ENCODE results near the gene ANKLE2. TPM values are rescaled to one million over a fixed set of nuclear protein-coding genes. Genes with fewer than 3 reads are reported as not detected.
"Not testable (repeated sequence)": the region's sequence is repeated elsewhere in the genome, so short reads cannot be mapped to it uniquely, and the experiment has no call there.

The ANKLE2 gene
- total and polyA plus RNA-seq, 2 of the 8 experiments (the other 6 are each of a cell fraction or from before 2014, with no cell fraction given): 41.0 to 64.9 TPM

- H3K9me3 ChIP-seq (ENCODE audit: insufficient read depth in 2 of 2, low read depth in 1 of 2, low read length in 1 of 2); H3K79me1 ChIP-seq (ENCODE audit: low read depth, low read length); H2BK12ac ChIP-seq (ENCODE audit: low read depth, low read length); H3K23me2 ChIP-seq (ENCODE audit: low read depth, low read length); H2BK5ac ChIP-seq (ENCODE audit: low read depth, low read length); H4K5ac ChIP-seq (ENCODE audit: insufficient read length, low read depth, low read length); H2BK120ac ChIP-seq (replicated peaks; ENCODE audit: low read depth, low read length); H3K4ac ChIP-seq (replicated peaks; ENCODE audit: insufficient read length, low read depth, low read length); H3K4me1 ChIP-seq (replicated peaks in 1 of 4; ENCODE audit: control insufficient read depth in 3 of 4, insufficient read depth in 4 of 4, low read length in 3 of 4); H3K14ac ChIP-seq (ENCODE audit: insufficient read length); H2BK20ac ChIP-seq (ENCODE audit: low read length); H2AFZ ChIP-seq (ENCODE audit: low read length); H3K27me3 ChIP-seq (replicated peaks in 1 of 4; ENCODE audit: control insufficient read depth in 3 of 4, extremely low read depth in 1 of 4, insufficient read depth in 3 of 4, low read length in 3 of 4); H4K91ac ChIP-seq (replicated peaks; ENCODE audit: insufficient read length, low read length); H3K18ac ChIP-seq (ENCODE audit: extremely low read depth, low read length); H2AK5ac ChIP-seq (ENCODE audit: low read depth, low read length); H3K56ac ChIP-seq (replicated peaks; ENCODE audit: insufficient read length, low read depth, low read length); FAIRE-seq; H3K9ac ChIP-seq (replicated peaks in 1 of 4; ENCODE audit: extremely low read depth in 1 of 4, low read depth in 3 of 4, low read length in 3 of 4); H4K8ac ChIP-seq (ENCODE audit: extremely low read depth, insufficient read depth, low read length); H3K4me2 ChIP-seq (ENCODE audit: insufficient read depth in 1 of 2, low read depth in 2 of 2, low read length in 2 of 2); DNase-seq (ENCODE audit: low read depth in 1 of 2, low spot score in 2 of 2); H3K79me2 ChIP-seq (ENCODE audit: control insufficient read depth in 1 of 2, insufficient read depth in 2 of 2, low read length in 2 of 2); H3K27ac ChIP-seq (ENCODE audit: low read depth, low read length); H3K23ac ChIP-seq (ENCODE audit: insufficient read length); H3K4me3 ChIP-seq (ENCODE audit: extremely low read depth in 1 of 4, insufficient read depth in 2 of 4, low read depth in 3 of 4, low read length in 4 of 4); H2BK15ac ChIP-seq (ENCODE audit: low read length): not testable (repeated sequence)
- 80% methylated on average over 2 of the region's 2 CpGs; no CpG with 5 or more reads in 1 of the 2 experiments for WGBS, 2 experiments (ENCODE audit: extremely low coverage in 1 of 2, insufficient coverage in 1 of 2, insufficient read length in 1 of 2, insufficient replicate concordance in 2 of 2, low coverage in 1 of 2, low lambda C conversion rate in 2 of 2, missing lambda C conversion rate in 1 of 2)
- H4K20me1 ChIP-seq (replicated peaks in 1 of 2; ENCODE audit: control insufficient read depth in 1 of 2, insufficient read depth in 2 of 2, low read length in 2 of 2): peaks cover 0 to 12% of the 10 kb centered on the region in 2 experiments
- CTCF ChIA-PET (ENCODE audit: partially characterized antibody): interaction anchor here (0.7 kb wide), 1 partner anchor 23 kb away, joined by 3 read pairs; no protein-coding TSS in a partner anchor
- POLR2A ChIA-PET (ENCODE audit: partially characterized antibody): interaction anchor here (0.7 kb wide), 1 partner anchor 188 kb away, joined by 3 read pairs; no protein-coding TSS in a partner anchor
- peaks cover 10 to 37% (median 15%) of the 10 kb centered on the region in 4 experiments for H3K36me3 ChIP-seq (ENCODE audit: control insufficient read depth in 2 of 4, insufficient read depth in 4 of 4, low read length in 3 of 4)
Observed at GRCh38 chr12:132791940-132792339, 30.3 kb upstream of the ANKLE2 start.

Measured in H1 (cell line).